Colonic mucosa (tissue), 4 donors: ENCODE results near the gene HAUS1. TPM values are rescaled to one million over a fixed set of nuclear protein-coding genes. Genes with fewer than 3 reads are reported as not detected.
"Not testable (repeated sequence)": the region's sequence is repeated elsewhere in the genome, so short reads cannot be mapped to it uniquely, and the experiment has no call there.

Source experiments
- DNase-seq: peaks from one replicate; pipeline ENCODE4 v3.0.0-alpha.2; 2020
- H3K27ac ChIP-seq: fragments of 200-600 bp; one replicate; pipeline ENCODE4 v1.8.0; 2021
- H3K27me3 ChIP-seq: fragments of 200-600 bp; one replicate; pipeline ENCODE4 v1.8.0; 2021
- H3K36me3 ChIP-seq: fragments of 200-600 bp; one replicate; pipeline ENCODE4 v1.8.0; 2021
- H3K4me1 ChIP-seq: fragments of 200-600 bp; one replicate; pipeline ENCODE4 v1.8.0; 2021; ENCODE audit warnings: mild to moderate bottlenecking
- H3K4me3 ChIP-seq: fragments of 200-600 bp; one replicate; pipeline ENCODE4 v1.8.0; 2021
- H3K9ac ChIP-seq, 2 donors: one replicate each; pipeline ENCODE4 v1.7.0; 2013; ENCODE audit warnings: control low read depth in 2 of 2, low read depth in 2 of 2, low read length in 2 of 2
- H3K9me3 ChIP-seq: fragments of 200-600 bp; one replicate; pipeline ENCODE4 v1.8.0; 2021
- CTCF ChIP-seq: fragments of 200-600 bp; IDR thresholded peaks from one replicate; pipeline ENCODE4 v1.8.0; 2022; ENCODE audit warnings: antibody characterized with exemption, mild to moderate bottlenecking
- intact Hi-C: fragments of 100-400 bp; cut with DNase I; formaldehyde crosslinking; loops from one replicate; pipeline ENCODE4 v1.14.1; 2022
- total RNA-seq, 2 donors: library from RNA; stranded (reverse); fragmentation: NEBNext Ultra II Directional in 1 of 2; extraction: Animal tissue kit (Norgen Biotek cat#: 25700) in 1 of 2; gene quantifications; one replicate each; pipeline ENCODE4 v1.2.1, GENCODE V29; 2021
- donor health status: healthy.
- donor health status: DM: no; HTN: no; CAD: no.
- donor health status: DM: no; HTN: no; CAD: no.

The HAUS1 gene
- total RNA-seq, 2 donors from 2014 or later, result 17.1 to 24.6 TPM

GRCh38 chr18:46073474-46074331 is 30.5 kb upstream of the HAUS1 start:
- peak; percentile 70 for DNase-seq
- Histone ChIP-seq H3K4me3 (no peak overlapping the region), H3K9ac (no peak overlapping the region), H3K27ac (no peak overlapping the region), H3K27me3 (no peaks in the 10 kb centered on the region), H3K9me3 (no peaks in the 10 kb centered on the region), H3K36me3 (no peaks in the 10 kb centered on the region), H3K4me1 (peaks cover 6% of the 10 kb centered on the region)
- peak; percentile 43 for TF ChIP-seq CTCF
- intact Hi-C loops, result loop anchor here (5.0 to 10.0 kb wide), 3 partner anchors 106 to 409 kb away; partner anchors contain the start of gene EPG5

- Histone ChIP-seq H3K27ac (no peak overlapping the region), H3K9me3 (no peaks in the 10 kb centered on the region), H3K4me1 (no peaks in the 10 kb centered on the region), H3K9ac (no peak overlapping the region), H3K36me3 (peaks cover 10% of the 10 kb centered on the region), H3K4me3 (no peak overlapping the region), H3K27me3 (no peaks in the 10 kb centered on the region)
- no peak for DNase-seq
- intact Hi-C loops, result loop anchor here (10.0 kb wide), 2 partner anchors 165 to 415 kb away; no protein-coding TSS in a partner anchor
- TF ChIP-seq CTCF, result no peak
These were observed 24.8 kb upstream of the HAUS1 start for GRCh38 chr18:46079336-46079735.

DNA sequence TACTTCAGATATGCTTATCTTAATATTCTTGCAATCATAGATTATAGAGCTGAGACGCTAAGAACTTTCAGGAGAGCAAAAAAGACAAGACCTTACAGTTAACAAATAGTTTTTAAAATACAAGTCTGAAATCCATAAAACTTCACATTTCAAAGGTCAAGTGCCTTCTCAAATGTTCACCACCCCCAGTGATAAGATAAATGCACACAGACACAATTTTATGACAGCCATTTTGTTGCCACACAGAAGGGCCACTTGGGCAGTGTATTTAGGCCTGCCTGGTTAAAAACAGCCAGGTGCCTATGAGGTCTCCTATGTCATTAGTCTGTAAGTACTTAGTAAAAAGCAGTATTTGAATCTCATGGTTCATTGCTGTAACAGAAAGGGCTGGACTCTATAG is 24.0 kb upstream of the HAUS1 start:
- intact Hi-C loops, result no loop called here
- no peak overlapping the region for H3K27ac ChIP-seq
- H3K36me3 ChIP-seq, result peaks cover 16% of the 10 kb centered on the region
- DNase-seq, result no peak
- H3K27me3 ChIP-seq, result no peaks in the 10 kb centered on the region
- H3K9ac ChIP-seq, result no peak overlapping the region
- no peak overlapping the region for H3K4me3 ChIP-seq
- no peaks in the 10 kb centered on the region for H3K9me3 ChIP-seq
- TF ChIP-seq CTCF, result no peak
- no peaks in the 10 kb centered on the region for H3K4me1 ChIP-seq

GRCh38 chr18:46084431-46084830 is 19.8 kb upstream of the HAUS1 start:
- DNase-seq, result no peak
- no peak overlapping the region for H3K27ac ChIP-seq

DNA sequence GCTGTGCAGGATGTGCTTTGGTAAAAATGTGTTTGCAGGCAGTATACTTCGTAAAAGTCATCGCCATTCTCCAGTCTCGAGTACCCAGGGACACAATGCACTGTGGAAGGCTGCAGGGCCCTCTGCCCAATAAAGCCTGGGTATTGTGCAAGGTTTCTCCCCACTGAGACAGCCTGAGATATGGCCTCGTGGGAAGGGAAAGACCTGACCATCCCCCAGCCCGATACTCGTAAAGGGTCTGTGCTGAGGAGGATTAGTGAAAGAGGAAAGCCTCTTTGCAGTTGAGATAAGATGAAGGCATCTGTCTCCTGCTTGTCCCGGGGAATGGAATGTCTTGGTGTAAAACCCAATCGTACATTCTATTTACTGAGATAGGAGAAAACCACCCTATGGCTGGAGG is 15.7 kb upstream of the HAUS1 start:
- H3K4me1 ChIP-seq, H3K9me3 ChIP-seq, DNase-seq, H3K27me3 ChIP-seq, intact Hi-C loops, H3K9ac ChIP-seq, H3K27ac ChIP-seq, H3K4me3 ChIP-seq: not testable (repeated sequence)
- peaks cover 39% of the 10 kb centered on the region for H3K36me3 ChIP-seq

More at GRCh38 chr18:46084431-46084830, 19.8 kb upstream of the HAUS1 start:
- no peaks in the 10 kb centered on the region for H3K9me3 ChIP-seq
- no peaks in the 10 kb centered on the region for H3K27me3 ChIP-seq
- no peak overlapping the region for H3K4me3 ChIP-seq
- TF ChIP-seq CTCF, result no peak
- peaks cover 19% of the 10 kb centered on the region for H3K36me3 ChIP-seq
- H3K4me1 ChIP-seq, result no peaks in the 10 kb centered on the region
- intact Hi-C loops, result no loop called here
- H3K9ac ChIP-seq, result no peak overlapping the region

DNA sequence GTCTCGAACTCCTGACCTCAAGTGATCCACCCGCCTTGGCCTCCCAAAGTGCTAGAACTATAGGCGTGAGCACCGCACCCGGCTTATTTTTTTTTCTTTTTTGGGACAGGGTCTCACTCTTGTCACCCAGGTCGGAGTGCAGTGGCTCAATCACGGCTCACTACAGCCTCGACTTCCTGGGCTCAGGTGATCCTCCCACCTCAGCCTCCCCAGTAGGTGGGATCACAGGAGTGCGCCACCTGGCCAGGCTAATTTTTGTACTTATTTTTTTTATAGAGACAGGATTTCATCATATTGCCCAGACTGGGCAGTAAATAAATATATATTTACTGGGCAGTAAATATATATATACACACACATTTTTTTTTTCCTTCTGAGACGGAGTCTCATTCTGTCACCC is 8.7 kb upstream of the HAUS1 start:
- H3K9ac ChIP-seq, result no peak overlapping the region
- no peak overlapping the region for H3K4me3 ChIP-seq

More for the DNA sequence above, 8.7 kb upstream of the HAUS1 start:
- intact Hi-C loops, result no loop called here
- Histone ChIP-seq H3K27me3 (no peaks in the 10 kb centered on the region), H3K4me1 (no peaks in the 10 kb centered on the region), H3K36me3 (peaks cover 17% of the 10 kb centered on the region), H3K9me3 (no peaks in the 10 kb centered on the region), H3K27ac (no peak overlapping the region)
- no peak for DNase-seq
- TF ChIP-seq CTCF, result no peak
